Mesendoderm (in vitro differentiated cells): ENCODE data around the gene ARHGEF2. TPM values are rescaled to one million over a fixed set of nuclear protein-coding genes. Genes with fewer than 3 reads are reported as not detected.
A peak's percentile ranks its signal among the peaks of the same experiment; 100 is the strongest.

Source experiments
- small RNA-seq: library from polyadenylated mRNA; stranded (forward); fragments of <200 nt; extraction: miRNeasy Mini kit (QIAGEN cat#:217004); gene quantifications from one replicate; pipeline ENCODE3, GENCODE V24; 2013; ENCODE audit not compliant: insufficient read depth

ARHGEF2 gene

Small RNA genes within 50 kb of the gene (small RNA-seq; reads per million reads assigned to genes)
- gene MIR6738 (0.72 reads per million), gene SCARNA4 (not detected), gene SNORA80E (26.3 reads per million, percentile 92 among the genes with 10 or more reads in this experiment)
